Activated naive CD4-positive, alpha-beta T cell treated with anti-CD3 and anti-CD28 coated beads for 36 hours (primary cell): ENCODE results near the gene BAMBI. TPM values are rescaled to one million over a fixed set of nuclear protein-coding genes. Genes with fewer than 3 reads are reported as not detected.

Experiments
- CTCF ChIA-PET: fragments of 350-600 bp; sonication (Branson Sonifier 250); formaldehyde crosslinking; loops from one replicate; lab custom pipeline; 2021; ENCODE audit warnings: antibody characterized with exemption; lab: Charles Lee
- DNase-seq: peaks from one replicate; pipeline ENCODE4 v3.0.0-alpha.2; 2020
- H3K27ac Mint-ChIP-seq: one replicate; pipeline ENCODE4 v1.8.0; 2021; ENCODE audit warnings: mild to moderate bottlenecking, mixed read lengths
- H3K27me3 Mint-ChIP-seq: one replicate; pipeline ENCODE4 v1.8.0; 2021; ENCODE audit warnings: low read depth, mixed read lengths
- H3K36me3 Mint-ChIP-seq: one replicate; pipeline ENCODE4 v1.8.0; 2021; ENCODE audit warnings: low read depth, mixed read lengths
- H3K4me1 Mint-ChIP-seq: one replicate; pipeline ENCODE4 v1.8.0; 2021; ENCODE audit warnings: low read depth, mixed read lengths
- H3K4me3 Mint-ChIP-seq: one replicate; pipeline ENCODE4 v1.8.0; 2021; ENCODE audit warnings: mild to moderate bottlenecking, moderate library complexity, mixed read lengths
- H3K9me3 Mint-ChIP-seq: one replicate; pipeline ENCODE4 v1.8.0; 2021; ENCODE audit warnings: mixed read lengths
- intact Hi-C: fragments of 100-400 bp; cut with micrococcal nuclease; formaldehyde crosslinking; loops from one replicate; pipeline ENCODE4 v1.15.1; 2023
- total RNA-seq, 2 experiments: library from RNA; stranded (reverse); gene quantifications; one replicate each; pipeline ENCODE4 v1.2.3, GENCODE V29; 2021

The BAMBI gene
- total RNA-seq, 2 experiments from 2014 or later: 0.57 to 0.59 TPM

DNA sequence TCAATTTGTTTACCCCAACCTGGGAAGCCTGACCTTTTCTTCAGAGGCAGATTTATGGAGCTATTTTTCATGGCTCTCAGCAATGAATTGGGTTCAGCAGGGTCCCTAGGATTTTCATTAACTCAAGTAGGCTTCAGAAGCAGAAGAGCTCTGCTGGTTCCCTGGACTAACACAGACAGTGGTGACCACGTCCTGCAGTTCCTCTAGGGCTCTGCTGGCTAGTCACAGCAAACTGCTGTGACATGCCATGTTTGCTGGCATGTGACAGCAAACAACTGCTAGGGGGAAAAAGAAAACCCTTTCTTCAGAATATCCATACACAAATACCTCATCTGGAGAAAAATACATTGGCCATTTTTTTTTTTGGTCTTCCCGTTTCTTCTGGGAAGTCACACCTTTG is 13.2 kb downstream of the BAMBI start:
- no peaks in the 10 kb centered on the region for H3K36me3 Mint-ChIP-seq
- CTCF ChIA-PET: interaction anchor here (1.0 kb wide), 1 partner anchor 27 kb away, joined by 3 read pairs; no protein-coding TSS in a partner anchor
- intact Hi-C loops: no loop called here
- DNase-seq: no peak
- no peaks in the 10 kb centered on the region for H3K9me3 Mint-ChIP-seq
- H3K4me3 Mint-ChIP-seq: no peak overlapping the region
- no peak overlapping the region for H3K27ac Mint-ChIP-seq
- H3K27me3 Mint-ChIP-seq: peaks cover 9% of the 10 kb centered on the region
- no peaks in the 10 kb centered on the region for H3K4me1 Mint-ChIP-seq

DNA sequence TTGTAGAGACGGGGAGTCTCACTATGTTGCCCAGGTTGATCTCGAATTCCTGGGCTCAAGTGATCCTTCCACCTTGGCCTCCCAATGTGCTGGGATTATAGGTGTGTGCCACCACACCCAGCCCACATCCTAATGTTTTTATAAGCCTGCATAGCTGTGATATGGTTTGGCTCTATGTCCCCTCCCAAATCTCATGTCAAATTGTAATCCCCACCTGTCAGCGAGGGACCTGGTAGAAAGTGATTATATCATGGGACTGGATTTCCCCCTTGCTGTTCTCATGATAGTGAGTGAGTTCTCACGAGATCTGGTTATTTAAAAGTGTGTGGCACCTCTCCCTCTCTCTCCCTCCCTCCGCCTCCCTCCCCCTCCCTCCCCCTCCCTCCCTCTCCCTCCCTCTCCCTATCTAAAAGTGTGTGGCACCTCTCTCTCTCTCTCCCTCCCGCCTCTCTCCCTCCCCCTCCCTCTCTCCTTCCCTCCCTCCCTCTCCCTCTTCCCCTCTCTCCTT is 13.9 kb downstream of the BAMBI start:
- no peak overlapping the region for H3K4me3 Mint-ChIP-seq
- no peaks in the 10 kb centered on the region for H3K4me1 Mint-ChIP-seq
- intact Hi-C loops: no loop called here
- H3K9me3 Mint-ChIP-seq: no peaks in the 10 kb centered on the region
- no peak overlapping the region for H3K27ac Mint-ChIP-seq
- DNase-seq: no peak
- H3K27me3 Mint-ChIP-seq: peaks cover 8% of the 10 kb centered on the region
- H3K36me3 Mint-ChIP-seq: no peaks in the 10 kb centered on the region
- CTCF ChIA-PET: no interaction called here

DNA sequence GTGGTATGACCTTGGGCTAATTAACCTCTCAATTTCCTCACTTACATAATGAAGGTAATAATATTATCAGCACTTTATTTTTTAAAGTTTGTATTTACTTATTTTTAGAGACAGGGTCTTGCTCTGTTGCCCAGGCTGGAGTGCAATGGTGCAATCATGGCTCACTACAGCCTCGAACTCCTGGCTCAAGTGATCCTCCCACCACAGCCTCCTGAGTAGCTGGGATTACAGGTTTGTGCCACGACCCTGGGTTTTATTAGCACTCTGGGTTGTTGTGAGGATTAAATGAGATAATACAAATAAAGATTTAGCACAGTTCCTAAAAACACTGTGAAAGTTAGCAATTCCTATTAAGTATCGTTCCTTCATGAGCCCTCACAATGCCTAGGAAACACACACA is 14.7 kb downstream of the BAMBI start:
- Mint-ChIP-seq H3K36me3 (no peaks in the 10 kb centered on the region), H3K27ac (no peak overlapping the region), H3K4me3 (no peak overlapping the region), H3K27me3 (peaks cover 8% of the 10 kb centered on the region), H3K4me1 (no peaks in the 10 kb centered on the region), H3K9me3 (no peaks in the 10 kb centered on the region)
- intact Hi-C loops: no loop called here
- CTCF ChIA-PET: no interaction called here
- no peak for DNase-seq

DNA sequence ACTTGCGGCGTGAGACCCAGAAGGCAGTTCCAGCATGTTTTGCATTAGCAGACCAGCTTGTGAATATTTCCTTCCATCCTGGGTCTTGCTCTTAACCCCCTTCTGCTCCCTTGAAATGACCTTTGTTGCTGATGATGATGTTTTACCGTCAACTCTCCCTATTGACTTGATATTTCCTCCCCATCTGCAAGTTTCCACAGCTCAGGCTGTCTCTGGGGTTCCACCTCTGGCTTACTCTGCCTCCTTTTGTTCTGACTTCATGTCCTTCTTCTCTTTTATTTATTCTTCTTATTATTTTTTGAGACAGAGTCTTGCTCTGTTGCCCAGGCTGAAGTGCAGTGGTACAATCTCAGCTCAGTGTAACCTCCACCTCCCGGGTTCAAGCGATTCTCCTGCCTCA is 17.2 kb downstream of the BAMBI start:
- no peak overlapping the region for H3K27ac Mint-ChIP-seq
- intact Hi-C loops: no loop called here

DNA sequence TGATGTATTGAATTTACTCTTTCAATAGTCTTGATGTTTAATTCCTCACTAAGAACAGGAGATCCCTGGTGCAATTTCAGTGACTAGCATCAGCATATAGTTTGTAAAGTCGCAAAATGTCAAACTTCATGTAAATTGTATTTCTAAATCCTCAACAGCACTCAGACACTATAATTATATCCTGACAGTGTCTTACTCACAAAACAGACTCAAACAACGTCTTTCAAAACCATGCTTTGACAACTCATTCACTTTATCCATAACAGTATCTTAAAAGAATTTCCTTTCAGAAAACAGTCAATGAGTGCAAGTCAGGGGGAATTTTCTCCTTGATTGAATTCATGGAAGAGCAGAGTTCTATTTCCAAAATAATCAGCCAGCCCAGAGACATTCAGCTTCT is 20.8 kb downstream of the BAMBI start:
- Mint-ChIP-seq H3K9me3 (no peaks in the 10 kb centered on the region), H3K36me3 (no peaks in the 10 kb centered on the region), H3K27ac (no peak overlapping the region), H3K4me1 (no peaks in the 10 kb centered on the region), H3K4me3 (no peak overlapping the region), H3K27me3 (peaks cover 12% of the 10 kb centered on the region)
- CTCF ChIA-PET: no interaction called here
- intact Hi-C loops: no loop called here
- no peak for DNase-seq

More for the DNA sequence above, 17.2 kb downstream of the BAMBI start:
- no peak for DNase-seq
- Mint-ChIP-seq H3K27me3 (peaks cover 14% of the 10 kb centered on the region), H3K4me3 (no peak overlapping the region), H3K4me1 (no peaks in the 10 kb centered on the region), H3K9me3 (no peaks in the 10 kb centered on the region), H3K36me3 (no peaks in the 10 kb centered on the region)
- CTCF ChIA-PET: no interaction called here

DNA sequence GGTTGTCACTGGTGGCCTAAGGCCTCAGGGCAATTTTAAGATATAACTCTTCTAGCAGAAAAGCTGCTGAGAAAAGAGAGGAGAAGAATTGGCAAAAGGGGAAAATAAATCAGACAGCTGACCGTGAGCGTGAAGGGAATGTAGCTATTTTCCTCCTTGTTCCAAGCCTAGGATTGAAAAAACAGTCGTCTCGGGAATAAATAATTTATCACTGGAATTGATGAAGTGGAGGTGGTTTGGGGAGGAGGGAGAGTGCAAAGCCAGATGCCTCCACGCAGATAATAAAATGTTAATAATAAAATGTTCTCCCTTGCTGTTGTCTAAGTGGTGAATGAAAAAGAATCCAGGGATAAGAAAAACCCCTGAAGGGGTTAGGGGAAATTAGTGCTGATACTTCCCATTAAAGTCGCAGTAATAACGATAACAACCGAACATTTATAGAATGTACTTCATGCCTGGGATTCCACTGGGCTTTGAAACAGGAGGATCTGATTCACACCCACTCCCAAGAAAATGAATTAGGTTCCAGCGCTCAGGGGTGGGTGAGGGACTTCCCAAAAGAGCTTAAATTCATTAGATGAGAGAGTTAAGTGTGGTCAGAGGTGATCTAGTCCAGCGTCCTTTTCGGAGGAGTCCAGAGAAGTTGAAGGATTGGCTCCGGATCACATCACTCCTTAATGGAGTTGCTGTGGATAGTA is 27.3 kb downstream of the BAMBI start:
- no peaks in the 10 kb centered on the region for H3K9me3 Mint-ChIP-seq
- H3K4me3 Mint-ChIP-seq: no peak overlapping the region
- H3K36me3 Mint-ChIP-seq: no peaks in the 10 kb centered on the region
- CTCF ChIA-PET: interaction anchor here (0.6 kb wide), 1 partner anchor 102 kb away, joined by 3 read pairs; no protein-coding TSS in a partner anchor
- no peaks in the 10 kb centered on the region for H3K4me1 Mint-ChIP-seq
- no peak overlapping the region for H3K27ac Mint-ChIP-seq
- DNase-seq: no peak
- H3K27me3 Mint-ChIP-seq: peaks cover 2% of the 10 kb centered on the region
- intact Hi-C loops: no loop called here

DNA sequence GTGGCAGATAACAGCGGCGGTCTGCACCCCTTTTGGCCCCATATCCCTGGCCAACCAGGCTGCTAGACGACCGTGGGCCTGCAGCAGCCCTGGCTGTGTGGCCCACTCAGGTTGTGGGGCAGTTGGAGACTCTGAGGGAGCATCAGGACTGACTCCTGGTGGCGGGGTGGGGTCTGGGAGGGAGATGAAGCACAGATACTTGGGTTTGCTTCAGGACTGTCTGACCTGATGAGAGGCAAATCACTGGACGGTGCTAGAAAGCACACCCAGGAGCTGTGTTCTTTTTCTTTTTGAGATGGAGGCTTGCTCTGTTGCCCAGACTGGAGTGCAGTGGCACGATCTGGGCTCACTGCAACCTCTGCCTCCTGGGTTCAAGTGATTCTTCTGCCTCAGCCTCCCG is 28.2 kb downstream of the BAMBI start:
- no peak for DNase-seq
- H3K27me3 Mint-ChIP-seq: peaks cover 2% of the 10 kb centered on the region
- H3K4me3 Mint-ChIP-seq: no peak overlapping the region
- no peaks in the 10 kb centered on the region for H3K9me3 Mint-ChIP-seq
- intact Hi-C loops: no loop called here
- CTCF ChIA-PET: interaction anchor here (1.2 kb wide), 1 partner anchor 42 kb away, joined by 3 read pairs; no protein-coding TSS in a partner anchor
- H3K4me1 Mint-ChIP-seq: no peaks in the 10 kb centered on the region
- no peaks in the 10 kb centered on the region for H3K36me3 Mint-ChIP-seq
- H3K27ac Mint-ChIP-seq: no peak overlapping the region

DNA sequence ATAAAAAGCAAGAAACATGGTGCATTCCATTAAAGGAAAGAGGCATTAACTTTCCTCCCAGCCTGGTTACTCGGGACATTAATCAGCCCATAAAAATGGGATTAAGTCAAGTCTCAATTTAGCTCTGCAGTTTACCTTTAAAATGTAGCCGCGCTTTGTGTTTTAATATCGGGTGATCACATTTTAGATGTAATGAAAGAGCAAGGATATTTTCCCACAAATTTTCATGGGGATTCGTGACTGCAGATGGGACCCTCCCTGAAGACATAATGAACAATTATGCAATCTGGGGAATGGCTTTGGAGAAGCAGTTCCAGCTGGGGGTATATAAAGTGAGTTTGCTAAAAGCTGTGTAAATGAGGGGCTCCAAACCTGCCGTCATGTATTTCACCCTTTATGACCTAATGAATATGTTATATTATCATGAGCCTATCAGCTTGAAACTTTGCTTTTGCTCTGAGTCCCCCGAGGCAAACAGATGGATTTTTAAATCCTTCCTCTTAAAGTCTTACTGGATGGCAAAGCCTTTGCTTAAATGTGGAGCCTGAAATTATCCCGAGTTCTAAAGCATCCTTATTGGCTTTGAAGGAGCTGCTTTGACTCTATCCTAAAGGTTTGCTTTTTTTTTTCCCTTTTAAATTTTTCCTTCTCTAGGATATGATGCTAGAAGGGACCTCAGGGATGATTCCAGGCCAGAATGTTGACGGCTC is 31.8 kb downstream of the BAMBI start:
- CTCF ChIA-PET: no interaction called here
- Mint-ChIP-seq H3K27ac (no peak overlapping the region), H3K36me3 (no peaks in the 10 kb centered on the region), H3K4me1 (no peaks in the 10 kb centered on the region), H3K9me3 (no peaks in the 10 kb centered on the region), H3K27me3 (peaks cover 2% of the 10 kb centered on the region), H3K4me3 (no peak overlapping the region)
- DNase-seq: no peak
- intact Hi-C loops: no loop called here

DNA sequence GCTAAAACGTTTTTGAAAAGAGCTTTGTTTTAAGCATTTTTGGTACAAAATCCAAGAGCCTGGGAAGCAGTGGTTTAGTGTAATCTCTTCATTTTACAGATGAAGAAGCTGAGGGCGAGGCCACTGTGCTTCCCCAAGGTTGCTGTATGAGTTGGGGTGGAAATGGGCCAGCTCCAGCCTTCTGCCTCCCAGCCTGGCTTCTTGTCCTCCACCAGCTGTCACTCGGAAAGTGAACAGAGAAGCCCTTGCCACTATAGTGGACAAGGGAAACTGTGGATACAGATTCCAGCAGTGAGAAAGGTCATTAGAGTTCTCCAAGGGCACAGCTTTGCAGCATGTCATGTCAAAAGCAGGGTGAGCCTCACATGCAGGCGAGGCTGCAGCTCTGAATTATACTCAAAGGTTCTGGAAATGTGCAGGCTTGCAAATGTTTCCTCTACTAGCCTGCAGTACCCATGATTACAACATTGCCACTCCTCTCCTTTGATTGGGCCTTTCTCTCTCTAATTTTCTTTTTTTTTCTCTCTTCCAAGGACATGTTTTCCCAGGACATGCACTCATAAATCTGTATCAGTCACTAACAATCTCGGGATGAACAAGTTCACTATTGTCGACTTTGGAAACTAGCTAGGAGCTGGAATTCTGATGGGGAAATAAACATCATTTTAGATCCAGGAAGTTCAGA is 33.0 kb downstream of the BAMBI start:
- DNase-seq: no peak
- no peaks in the 10 kb centered on the region for H3K4me1 Mint-ChIP-seq
- H3K27ac Mint-ChIP-seq: no peak overlapping the region
- CTCF ChIA-PET: interaction anchor here (0.5 kb wide), 1 partner anchor 9 kb away, joined by 3 read pairs; no protein-coding TSS in a partner anchor
- intact Hi-C loops: no loop called here
- H3K27me3 Mint-ChIP-seq: no peaks in the 10 kb centered on the region
- H3K9me3 Mint-ChIP-seq: no peaks in the 10 kb centered on the region
- H3K36me3 Mint-ChIP-seq: no peaks in the 10 kb centered on the region
- no peak overlapping the region for H3K4me3 Mint-ChIP-seq

DNA sequence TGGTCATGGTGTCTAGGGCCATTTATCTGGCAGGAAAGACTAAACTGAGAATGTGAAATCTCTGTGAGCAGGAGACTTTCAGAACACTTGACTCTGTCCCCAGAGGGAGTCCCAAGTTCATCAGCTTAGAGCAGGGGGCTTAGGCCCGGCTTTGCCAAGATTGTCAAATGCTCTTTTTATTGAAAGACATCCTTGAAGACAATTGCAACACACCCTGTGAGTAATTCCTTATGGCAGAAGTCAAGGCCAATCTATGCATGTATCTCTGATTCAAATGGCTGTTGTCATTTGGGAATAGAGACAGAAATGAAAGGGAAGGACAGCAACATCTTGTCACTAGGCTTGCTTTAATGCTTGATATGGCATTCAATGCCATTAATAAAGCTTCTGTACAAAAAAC is 33.7 kb downstream of the BAMBI start:
- intact Hi-C loops: no loop called here
- DNase-seq: no peak
- H3K4me1 Mint-ChIP-seq: no peaks in the 10 kb centered on the region
- no peaks in the 10 kb centered on the region for H3K27me3 Mint-ChIP-seq
- H3K4me3 Mint-ChIP-seq: no peak overlapping the region
- no peak overlapping the region for H3K27ac Mint-ChIP-seq
- H3K36me3 Mint-ChIP-seq: no peaks in the 10 kb centered on the region
- CTCF ChIA-PET: no interaction called here
- H3K9me3 Mint-ChIP-seq: no peaks in the 10 kb centered on the region

DNA sequence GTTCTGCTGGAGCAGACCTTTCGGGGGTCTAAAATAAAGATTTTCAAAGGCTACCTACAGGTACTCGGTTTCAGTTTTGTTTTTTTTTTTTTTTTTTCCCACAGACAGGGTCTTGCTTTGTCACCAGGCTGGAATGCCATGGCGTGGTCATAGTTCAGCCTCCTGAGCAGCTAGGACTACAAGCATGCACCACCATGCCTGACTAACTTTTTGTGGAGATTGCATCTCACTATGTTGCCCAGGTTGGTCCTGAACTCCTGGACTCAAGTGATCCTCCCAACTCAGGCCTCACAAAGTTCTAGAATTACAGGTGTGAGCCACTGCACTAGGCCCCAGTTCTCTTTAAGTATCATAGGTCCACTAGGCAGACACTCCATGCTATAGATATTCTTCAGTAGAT is 34.5 kb downstream of the BAMBI start:
- Mint-ChIP-seq H3K4me3 (no peak overlapping the region), H3K9me3 (no peaks in the 10 kb centered on the region), H3K27me3 (no peaks in the 10 kb centered on the region), H3K4me1 (no peaks in the 10 kb centered on the region), H3K36me3 (no peaks in the 10 kb centered on the region), H3K27ac (no peak overlapping the region)
- CTCF ChIA-PET: no interaction called here
- intact Hi-C loops: no loop called here
- DNase-seq: no peak

DNA sequence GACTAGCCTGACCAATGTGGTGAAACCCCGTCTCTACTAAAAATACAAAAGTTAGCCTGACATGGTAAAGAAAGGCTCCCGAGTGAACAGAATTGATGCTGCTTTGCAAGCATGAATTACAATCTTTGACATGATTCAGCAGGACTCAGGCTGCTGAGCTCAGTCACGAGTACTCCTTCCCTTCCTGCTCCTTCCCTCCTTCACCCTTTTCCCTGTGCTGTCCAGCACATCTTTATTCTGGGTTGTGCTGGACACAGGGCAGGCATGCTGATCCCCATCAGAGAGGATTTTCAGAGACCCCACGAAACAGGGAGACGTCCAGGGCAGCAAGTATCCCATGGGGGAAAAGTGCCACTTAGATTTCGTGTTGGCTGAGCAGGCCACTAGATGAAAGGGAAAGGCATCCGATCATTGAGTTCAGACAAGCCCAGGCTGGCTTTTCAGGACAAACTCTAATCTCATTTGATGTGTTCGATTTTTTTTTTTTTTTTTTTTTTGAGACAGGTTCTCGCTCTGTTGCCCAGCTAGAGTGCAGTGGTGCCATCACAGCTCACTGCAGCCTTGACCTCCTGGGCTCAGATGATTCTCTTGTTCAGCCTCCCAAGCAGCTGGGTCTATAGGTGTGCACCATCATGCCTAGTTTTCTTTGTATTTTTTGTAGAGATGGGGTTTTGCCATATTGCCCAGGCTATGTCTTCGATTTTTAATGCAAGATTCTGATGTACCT is 36.5 kb downstream of the BAMBI start:
- no peak for DNase-seq
- Mint-ChIP-seq H3K36me3 (no peaks in the 10 kb centered on the region), H3K9me3 (no peaks in the 10 kb centered on the region), H3K4me1 (no peaks in the 10 kb centered on the region), H3K27ac (no peak overlapping the region), H3K27me3 (peaks cover 3% of the 10 kb centered on the region), H3K4me3 (no peak overlapping the region)
- intact Hi-C loops: no loop called here
- CTCF ChIA-PET: no interaction called here
